Measurements from ENCODE around the gene ELL. TPM values are rescaled to one million over a fixed set of nuclear protein-coding genes. Genes with fewer than 3 reads are reported as not detected.

The ELL gene
- total RNA-seq, 1 donor from 2014 or later = 16.0 TPM

GRCh38 chr19:18536475-18536874 is 14.6 kb upstream of the ELL start:
- Histone ChIP-seq H3K9me3 (ENCODE audit: insufficient read depth, low read depth, low read length) (no peaks in the 10 kb centered on the region), H2AFZ (ENCODE audit: low read depth, low read length) (no peak overlapping the region), H3K79me2 (ENCODE audit: insufficient read depth, low read length) (peaks cover 4% of the 10 kb centered on the region), H3K4me2 (ENCODE audit: low read length) (no peak overlapping the region), H3K4me1 (ENCODE audit: insufficient read depth, low read length) (peaks cover under 1% of the 10 kb centered on the region), H4K20me1 (ENCODE audit: insufficient read depth, low read length) (peaks cover 1% of the 10 kb centered on the region), H3K9ac (ENCODE audit: low read length) (no peak overlapping the region), H3K4me3 (ENCODE audit: insufficient read depth, low read depth, low read length) (no peak overlapping the region), H3K36me3 (ENCODE audit: insufficient read depth, low read length) (peaks cover 9% of the 10 kb centered on the region), H3K27me3 (ENCODE audit: insufficient read depth, low read length) (no peaks in the 10 kb centered on the region), H3K27ac (ENCODE audit: low read depth, low read length) (no peak overlapping the region)
- TF ChIP-seq, protein P1, sequence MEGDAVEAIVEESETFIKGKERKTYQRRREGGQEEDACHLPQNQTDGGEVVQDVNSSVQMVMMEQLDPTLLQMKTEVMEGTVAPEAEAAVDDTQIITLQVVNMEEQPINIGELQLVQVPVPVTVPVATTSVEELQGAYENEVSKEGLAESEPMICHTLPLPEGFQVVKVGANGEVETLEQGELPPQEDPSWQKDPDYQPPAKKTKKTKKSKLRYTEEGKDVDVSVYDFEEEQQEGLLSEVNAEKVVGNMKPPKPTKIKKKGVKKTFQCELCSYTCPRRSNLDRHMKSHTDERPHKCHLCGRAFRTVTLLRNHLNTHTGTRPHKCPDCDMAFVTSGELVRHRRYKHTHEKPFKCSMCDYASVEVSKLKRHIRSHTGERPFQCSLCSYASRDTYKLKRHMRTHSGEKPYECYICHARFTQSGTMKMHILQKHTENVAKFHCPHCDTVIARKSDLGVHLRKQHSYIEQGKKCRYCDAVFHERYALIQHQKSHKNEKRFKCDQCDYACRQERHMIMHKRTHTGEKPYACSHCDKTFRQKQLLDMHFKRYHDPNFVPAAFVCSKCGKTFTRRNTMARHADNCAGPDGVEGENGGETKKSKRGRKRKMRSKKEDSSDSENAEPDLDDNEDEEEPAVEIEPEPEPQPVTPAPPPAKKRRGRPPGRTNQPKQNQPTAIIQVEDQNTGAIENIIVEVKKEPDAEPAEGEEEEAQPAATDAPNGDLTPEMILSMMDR (IDR thresholded peaks at IDR 0.05; ENCODE audit: insufficient read depth, low read depth, low read length) = no peak
- no peak for TF ChIP-seq EZH2 (IDR thresholded peaks at IDR 0.05; ENCODE audit: insufficient read depth, low read length)
- Mint-ChIP-seq H3K36me3 (ENCODE audit: low read depth, unreplicated experiment) (peaks cover 24% of the 10 kb centered on the region), H3K4me3 (ENCODE audit: unreplicated experiment) (no peak overlapping the region), H3K27me3 (ENCODE audit: low read depth, unreplicated experiment) (no peaks in the 10 kb centered on the region), H3K9me3 (ENCODE audit: unreplicated experiment) (no peaks in the 10 kb centered on the region), H3K27ac (ENCODE audit: unreplicated experiment) (no peak overlapping the region), H3K4me1 (ENCODE audit: low read depth, unreplicated experiment) (no peaks in the 10 kb centered on the region)
- DNase-seq (ENCODE audit: low read depth) (no peak), FAIRE-seq (no peak)

DNA sequence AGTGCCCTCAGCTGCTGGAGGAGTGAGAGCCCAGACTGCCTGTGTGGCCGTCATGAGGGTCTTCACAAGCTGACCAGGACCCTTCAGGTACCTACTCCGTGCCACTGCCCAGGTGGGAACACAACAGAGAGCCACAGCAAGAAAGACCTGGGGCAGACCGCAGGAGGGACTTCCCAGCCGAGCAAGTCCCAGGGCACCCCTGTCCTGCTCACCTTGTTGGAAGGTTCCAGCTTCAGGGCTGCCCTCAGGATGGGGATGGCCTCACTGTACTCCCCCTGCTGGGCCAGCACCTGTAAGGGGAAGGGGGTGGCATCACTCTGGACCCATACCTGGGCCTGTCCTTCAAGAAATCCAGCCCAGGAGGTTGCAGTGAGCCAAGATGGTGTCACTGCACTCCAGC is 11.2 kb upstream of the ELL start:
- Mint-ChIP-seq H3K4me3 (ENCODE audit: unreplicated experiment) (no peak overlapping the region), H3K4me1 (ENCODE audit: low read depth, unreplicated experiment) (no peaks in the 10 kb centered on the region), H3K27me3 (ENCODE audit: low read depth, unreplicated experiment) (no peaks in the 10 kb centered on the region), H3K27ac (ENCODE audit: unreplicated experiment) (no peak overlapping the region), H3K36me3 (ENCODE audit: low read depth, unreplicated experiment) (peaks cover 24% of the 10 kb centered on the region), H3K9me3 (ENCODE audit: unreplicated experiment) (no peaks in the 10 kb centered on the region)
- Histone ChIP-seq H3K4me2 (ENCODE audit: low read length) (no peak overlapping the region), H3K9ac (ENCODE audit: low read length) (no peak overlapping the region), H4K20me1 (ENCODE audit: insufficient read depth, low read length) (no peaks in the 10 kb centered on the region), H3K27ac (ENCODE audit: low read depth, low read length) (no peak overlapping the region), H2AFZ (ENCODE audit: low read depth, low read length) (no peak overlapping the region), H3K9me3 (ENCODE audit: insufficient read depth, low read depth, low read length) (no peaks in the 10 kb centered on the region), H3K27me3 (ENCODE audit: insufficient read depth, low read length) (no peaks in the 10 kb centered on the region), H3K36me3 (ENCODE audit: insufficient read depth, low read length) (peaks cover 3% of the 10 kb centered on the region), H3K4me3 (ENCODE audit: insufficient read depth, low read depth, low read length) (no peak overlapping the region), H3K4me1 (ENCODE audit: insufficient read depth, low read length) (no peaks in the 10 kb centered on the region), H3K79me2 (ENCODE audit: insufficient read depth, low read length) (no peaks in the 10 kb centered on the region)
- no peak for TF ChIP-seq EZH2 (IDR thresholded peaks at IDR 0.05; ENCODE audit: insufficient read depth, low read length)
- TF ChIP-seq, protein P1 (IDR thresholded peaks at IDR 0.05; ENCODE audit: insufficient read depth, low read depth, low read length) = no peak
- FAIRE-seq = no peak
- no peak for DNase-seq (ENCODE audit: low read depth)

- H2AFZ ChIP-seq (ENCODE audit: low read depth, low read length) = no peak overlapping the region
- H3K79me2 ChIP-seq (ENCODE audit: insufficient read depth, low read length) = no peaks in the 10 kb centered on the region
- no peaks in the 10 kb centered on the region for H3K4me1 ChIP-seq (ENCODE audit: insufficient read depth, low read length)
- no peaks in the 10 kb centered on the region for H3K9me3 ChIP-seq (ENCODE audit: insufficient read depth, low read depth, low read length)
- no peak overlapping the region for H3K4me3 Mint-ChIP-seq (ENCODE audit: unreplicated experiment)
- no peak overlapping the region for H3K4me3 ChIP-seq (ENCODE audit: insufficient read depth, low read depth, low read length)
- H3K27ac ChIP-seq (ENCODE audit: low read depth, low read length) = no peak overlapping the region
- H4K20me1 ChIP-seq (ENCODE audit: insufficient read depth, low read length) = no peaks in the 10 kb centered on the region
- H3K27ac Mint-ChIP-seq (ENCODE audit: unreplicated experiment) = peak overlapping the region; percentile 59
- H3K36me3 ChIP-seq (ENCODE audit: insufficient read depth, low read length) = peaks cover 3% of the 10 kb centered on the region
- H3K36me3 Mint-ChIP-seq (ENCODE audit: low read depth, unreplicated experiment) = peaks cover 24% of the 10 kb centered on the region
- no peaks in the 10 kb centered on the region for H3K9me3 Mint-ChIP-seq (ENCODE audit: unreplicated experiment)
- FAIRE-seq = no peak
- H3K27me3 Mint-ChIP-seq (ENCODE audit: low read depth, unreplicated experiment) = no peaks in the 10 kb centered on the region
- no peaks in the 10 kb centered on the region for H3K27me3 ChIP-seq (ENCODE audit: insufficient read depth, low read length)
- H3K4me1 Mint-ChIP-seq (ENCODE audit: low read depth, unreplicated experiment) = no peaks in the 10 kb centered on the region
- no peak overlapping the region for H3K9ac ChIP-seq (ENCODE audit: low read length)
- H3K4me2 ChIP-seq (ENCODE audit: low read length) = no peak overlapping the region
- TF ChIP-seq, protein P1 (IDR thresholded peaks at IDR 0.05; ENCODE audit: insufficient read depth, low read depth, low read length) = no peak
- TF ChIP-seq EZH2 (IDR thresholded peaks at IDR 0.05; ENCODE audit: insufficient read depth, low read length) = no peak
- no peak for DNase-seq (ENCODE audit: low read depth)
These were observed 10.5 kb upstream of the ELL start for GRCh38 chr19:18532168-18532890.
